Middle frontal gyrus (tissue), 1 donor: Measurements from ENCODE around the gene NOL4L.

Experiments
- DNase-seq: peaks from one replicate; pipeline ENCODE4 v3.0.0-alpha.2; 2015; ENCODE audit warnings: low spot score; ENCODE audit errors: extremely low spot score

Gene NOL4L

GRCh38 chr20:32541323-32542258 lies 43.5 kb downstream of the NOL4L start:
- DNase-seq: no peak

DNA sequence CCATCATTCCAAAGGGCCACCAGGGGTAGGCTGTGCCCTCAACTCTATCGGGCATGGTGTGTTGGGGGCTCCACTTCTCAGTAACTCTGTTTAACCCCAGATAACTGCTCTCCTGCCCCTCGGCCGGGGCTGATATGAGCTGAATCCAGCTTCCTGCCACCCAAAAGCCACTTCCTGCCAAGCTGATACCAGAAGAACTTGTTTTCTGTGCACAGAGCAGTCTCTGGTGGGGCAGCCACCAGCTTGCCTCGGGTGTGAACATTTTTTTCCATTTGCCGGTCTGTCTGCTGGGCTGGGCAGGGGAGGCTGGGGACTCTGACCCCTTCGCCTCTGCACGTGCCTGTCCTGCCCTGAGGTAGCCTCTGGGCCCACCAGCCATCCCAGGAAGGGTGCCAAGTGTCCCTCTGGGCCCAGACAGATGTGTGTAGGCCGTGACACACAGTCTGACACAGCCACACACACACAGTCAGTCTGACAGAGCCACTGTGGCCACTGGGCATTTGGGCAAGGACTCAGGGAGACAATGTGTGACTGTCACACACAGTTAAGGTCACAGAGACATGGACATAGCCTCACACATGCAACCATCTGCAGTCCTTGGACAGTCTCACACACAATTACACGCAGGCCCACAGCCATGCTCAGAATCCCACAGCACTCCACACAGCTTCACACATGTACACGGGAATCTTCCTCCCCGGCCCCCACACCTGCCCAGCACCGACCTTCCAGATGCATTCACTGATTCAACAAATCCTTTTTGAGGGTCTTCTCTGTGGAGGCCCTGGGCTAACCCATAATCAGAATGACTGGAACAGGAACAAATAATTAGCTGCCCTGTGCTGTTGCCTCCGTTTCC lies 45.1 kb downstream of the NOL4L start:
- DNase-seq: no peak

GRCh38 chr20:32539026-32539816 lies 45.9 kb downstream of the NOL4L start:
- no peak for DNase-seq

GRCh38 chr20:32538526-32538939 lies 46.6 kb downstream of the NOL4L start:
- no peak for DNase-seq

- DNase-seq: no peak
These were observed 47.2 kb downstream of the NOL4L start for GRCh38 chr20:32537657-32538525.

DNA sequence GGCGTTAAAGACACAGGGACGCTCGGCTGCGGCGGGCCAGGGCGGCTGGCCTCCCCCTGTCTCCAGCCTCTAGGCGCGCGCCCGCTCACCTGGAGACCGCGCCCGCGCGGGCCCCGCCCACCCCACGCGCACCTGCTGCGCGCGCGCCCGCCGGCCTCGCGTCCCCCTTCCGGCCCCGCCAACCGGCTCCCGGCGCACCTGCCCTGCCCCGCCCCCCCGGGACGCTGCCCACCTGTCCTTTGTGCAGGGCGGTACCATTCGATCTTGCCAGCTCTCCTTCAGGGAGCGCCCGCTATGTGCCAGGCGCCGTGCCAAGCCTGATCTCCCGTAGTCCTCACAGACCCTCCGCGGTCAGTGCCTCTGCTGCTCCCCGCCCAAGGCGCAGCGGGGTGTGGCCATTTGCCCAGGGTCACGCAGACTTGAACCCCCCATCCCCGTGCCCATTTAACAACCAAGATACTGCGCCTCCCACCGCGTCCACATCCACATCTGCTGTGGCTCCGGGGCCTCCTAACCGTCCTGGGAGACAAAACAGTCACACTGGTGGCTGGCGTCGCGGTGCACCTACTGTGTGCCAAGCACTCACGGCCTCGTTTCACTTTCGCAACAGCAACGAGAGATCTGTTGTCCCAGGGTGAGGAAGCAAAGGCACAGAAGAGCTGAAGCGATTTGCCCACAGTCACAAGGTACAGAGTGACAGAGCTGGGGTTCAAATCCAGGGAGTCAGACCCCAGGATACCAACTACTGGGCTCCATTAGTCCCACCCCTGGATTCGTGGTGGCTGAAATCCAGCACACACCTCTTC lies 48.1 kb downstream of the NOL4L start:
- no peak for DNase-seq

DNA sequence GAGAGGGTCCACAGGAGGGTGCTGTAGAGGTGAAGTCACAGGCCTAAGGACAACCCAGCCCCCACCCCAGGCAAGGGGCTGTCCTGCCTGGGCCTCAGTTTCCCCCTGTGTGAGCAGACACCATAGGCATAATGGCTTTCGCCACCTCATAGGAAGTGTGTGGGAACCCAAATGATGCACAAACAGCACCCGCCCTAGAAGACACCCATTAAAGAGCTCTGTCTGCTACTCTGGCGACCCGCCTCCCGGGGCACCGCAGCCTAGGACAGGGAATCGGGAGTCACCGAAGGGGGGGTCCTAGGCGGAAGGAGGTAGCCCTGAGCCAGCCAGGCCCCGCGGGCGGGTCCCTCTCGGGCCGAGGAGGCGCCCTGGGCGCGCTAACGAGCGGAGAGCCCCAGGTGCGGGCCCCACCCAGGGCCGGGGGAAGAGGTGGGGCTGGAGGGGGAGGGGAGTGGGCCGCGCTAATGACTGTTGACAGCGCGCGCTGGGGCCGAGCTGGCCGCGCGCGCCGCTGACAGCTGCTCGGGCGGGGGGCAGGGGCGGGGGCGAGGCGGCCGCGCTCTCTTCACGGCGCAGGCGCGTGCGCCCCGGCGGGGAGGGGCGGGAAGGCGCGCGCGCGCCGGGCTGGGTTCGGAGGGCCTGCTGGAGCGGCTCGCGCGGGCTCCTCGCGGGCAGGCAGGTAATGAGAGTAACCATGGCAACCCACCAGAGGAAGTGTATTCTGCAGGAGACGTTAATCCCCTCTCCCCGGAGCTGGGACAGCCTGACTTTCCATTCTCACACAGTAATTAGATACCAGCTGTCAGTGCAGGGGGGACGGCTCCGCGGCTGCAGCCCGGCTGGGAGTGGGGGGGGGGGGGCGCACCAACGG lies 48.9 kb downstream of the NOL4L start:
- DNase-seq: no peak

GRCh38 chr20:32535316-32535952 lies 49.7 kb downstream of the NOL4L start:
- DNase-seq: no peak

GRCh38 chr20:32534661-32535240 lies 50.4 kb downstream of the NOL4L start:
- no peak for DNase-seq

DNA sequence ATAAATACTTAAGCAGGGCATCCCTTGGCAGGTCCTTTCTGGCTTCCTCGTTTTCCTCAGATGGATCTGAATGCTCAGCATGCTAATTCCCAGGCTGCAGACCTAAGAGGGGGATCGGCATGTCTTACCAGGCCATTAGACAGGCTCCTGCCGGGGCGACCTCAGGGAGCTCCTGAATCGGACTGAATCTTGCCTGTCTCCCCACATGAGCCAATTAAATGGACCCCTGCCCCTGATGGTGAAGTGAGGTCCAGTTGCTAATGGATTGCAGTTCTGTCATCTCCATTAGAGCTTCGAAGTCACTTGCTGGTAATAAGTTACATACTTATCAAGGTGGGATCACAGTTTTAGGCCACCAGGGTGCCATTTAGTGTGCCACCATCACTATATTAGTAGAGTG lies 51.4 kb downstream of the NOL4L start:
- DNase-seq: no peak

GRCh38 chr20:32532246-32532645 lies 52.9 kb downstream of the NOL4L start:
- DNase-seq: no peak

- DNase-seq: no peak
These were observed 56.0 kb downstream of the NOL4L start for GRCh38 chr20:32528905-32529670.

GRCh38 chr20:32528171-32528891 lies 56.8 kb downstream of the NOL4L start:
- DNase-seq: no peak

DNA sequence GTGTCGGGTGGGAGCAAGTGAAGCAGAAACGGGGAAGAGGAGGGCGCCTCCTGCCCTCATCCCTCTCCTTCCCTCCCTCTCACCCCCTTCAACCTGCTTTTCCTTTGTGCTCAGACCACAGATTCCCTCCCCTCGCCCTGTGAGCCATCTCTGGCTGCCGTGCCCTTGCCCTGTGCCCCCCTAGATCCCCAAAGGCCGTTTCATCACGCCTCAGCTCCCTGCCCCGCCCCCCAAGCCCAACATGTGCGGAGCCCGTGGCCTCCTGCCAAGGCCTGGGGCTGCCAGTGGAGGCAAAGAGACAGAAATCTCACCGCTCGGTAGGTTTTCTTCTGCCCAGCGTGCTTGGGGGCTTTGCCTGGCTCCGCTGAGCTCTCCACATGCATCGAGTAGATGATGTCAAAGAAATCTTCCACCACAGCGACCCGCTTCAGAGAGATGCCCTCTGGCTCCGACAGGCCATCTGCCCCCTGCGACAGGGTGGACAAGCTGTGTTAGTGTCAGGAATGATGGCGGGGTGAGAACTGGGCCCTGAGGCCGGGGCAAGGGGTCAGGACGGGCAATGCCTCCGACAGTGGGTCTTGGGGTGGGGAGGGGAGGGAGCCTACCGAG lies 57.6 kb downstream of the NOL4L start:
- DNase-seq: no peak

DNA sequence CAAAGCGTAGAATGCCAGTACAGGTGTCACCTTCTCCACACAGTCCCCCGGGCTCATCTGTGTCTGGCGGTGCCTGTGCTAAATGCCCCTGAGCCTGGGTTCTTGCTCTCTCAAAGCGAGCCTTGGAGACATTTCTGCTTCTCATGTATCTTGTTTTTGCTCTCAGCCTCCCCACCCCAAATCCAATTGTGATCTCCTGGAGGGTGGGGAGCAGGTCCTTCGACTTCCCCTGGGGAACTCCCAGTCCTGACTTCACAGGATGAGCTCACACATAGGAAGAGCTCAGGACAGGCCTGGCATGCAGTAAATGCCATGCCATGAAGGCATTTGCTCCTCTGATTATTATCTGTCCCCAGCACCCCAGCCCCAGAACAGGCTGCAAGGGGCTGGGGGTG lies 58.1 kb downstream of the NOL4L start:
- no peak for DNase-seq

DNA sequence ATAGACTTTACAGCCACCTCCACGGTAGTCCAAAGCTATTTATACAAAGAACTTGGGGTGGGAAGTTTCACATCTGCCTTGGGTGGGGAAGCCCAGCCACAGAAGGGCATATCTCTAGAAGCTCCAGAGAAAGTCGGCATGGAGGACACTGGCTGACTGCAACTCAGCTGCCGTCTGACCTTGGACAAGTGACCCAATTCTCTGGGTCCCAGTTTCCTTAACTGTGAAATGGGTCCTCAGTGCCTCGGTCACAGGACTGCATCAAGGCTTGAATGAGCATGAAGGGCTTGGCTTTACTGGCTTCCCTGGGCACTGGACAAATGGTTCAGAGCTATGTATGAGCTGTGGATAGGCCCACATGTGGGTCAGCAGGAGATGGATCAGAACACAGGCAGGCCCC lies 58.6 kb downstream of the NOL4L start:
- no peak for DNase-seq
